Activated CD4-positive, alpha-beta T cell treated with anti-CD3 and anti-CD28 coated beads, Interleukin-2, amount 50 U/mL, for 4 hours (primary cell): Measurements from ENCODE around the gene OSMR.
A peak's percentile ranks its signal among the peaks of the same experiment; 100 is the strongest.

Experiments
- DNase-seq, 2 experiments: peaks; one replicate each; pipeline ENCODE4 v3.0.0-alpha.2; 2020

Gene OSMR

GRCh38 chr5:38845526-38846378, at the start of gene OSMR:
OSMR (plus strand) TSS chr5:38846012; CDS start chr5:38869045, 23,033 bp downstream.
- no peak for DNase-seq

GRCh38 chr5:38796742-38797108, 49.1 kb upstream of the OSMR start:
- DNase-seq = no peak

GRCh38 chr5:38797838-38798237, 48.0 kb upstream of the OSMR start:
- DNase-seq = no peak

- DNase-seq = no peak
Measured at GRCh38 chr5:38799556-38800377, 46.0 kb upstream of the OSMR start.

- DNase-seq = no peak
Measured at GRCh38 chr5:38800515-38800914, 45.3 kb upstream of the OSMR start.

- DNase-seq = no peak
Measured at GRCh38 chr5:38802125-38802524, 43.7 kb upstream of the OSMR start.

- DNase-seq = no peak
Measured at GRCh38 chr5:38803246-38803645, 42.6 kb upstream of the OSMR start.

- DNase-seq = no peak
Measured at GRCh38 chr5:38806775-38807258, 39.0 kb upstream of the OSMR start.

GRCh38 chr5:38807570-38808483, 38.0 kb upstream of the OSMR start:
- DNase-seq = no peak

- no peak for DNase-seq
Measured at GRCh38 chr5:38808666-38809343, 37.0 kb upstream of the OSMR start.

GRCh38 chr5:38809388-38810359, 36.1 kb upstream of the OSMR start:
- peak; percentile 8 to 12 for DNase-seq

GRCh38 chr5:38814879-38815278, 30.9 kb upstream of the OSMR start:
- no peak for DNase-seq

GRCh38 chr5:38816083-38817030, 29.5 kb upstream of the OSMR start:
- no peak for DNase-seq

- DNase-seq = no peak
Measured at GRCh38 chr5:38821679-38822078, 24.1 kb upstream of the OSMR start.

- DNase-seq = no peak
Measured at GRCh38 chr5:38823503-38823902, 22.3 kb upstream of the OSMR start.

- DNase-seq = no peak
Measured at GRCh38 chr5:38824821-38825220, 21.0 kb upstream of the OSMR start.

GRCh38 chr5:38825494-38825893, 20.3 kb upstream of the OSMR start:
- no peak for DNase-seq

- DNase-seq = no peak
Measured at GRCh38 chr5:38827525-38827924, 18.3 kb upstream of the OSMR start.

GRCh38 chr5:38830521-38831051, 15.2 kb upstream of the OSMR start:
- no peak for DNase-seq
